BLaER1 (cell line): ENCODE measurements around the gene MTUS2.

ENCODE experiments used
- H3K27ac ChIP-seq: shearing (Covaris generic); formaldehyde crosslinking; 2 replicates; pipeline ENCODE4 v1.8.1; 2022
- H3K27me3 ChIP-seq: shearing (Covaris generic); formaldehyde crosslinking; 2 replicates; pipeline ENCODE4 v1.8.1; 2022
- H3K36me3 ChIP-seq: shearing (Covaris generic); formaldehyde crosslinking; 2 replicates; pipeline ENCODE4 v1.8.1; 2022
- H3K4me1 ChIP-seq: shearing (Covaris generic); formaldehyde crosslinking; 2 replicates; pipeline ENCODE4 v1.8.1; 2022
- H3K4me2 ChIP-seq: shearing (Covaris generic); formaldehyde crosslinking; 2 replicates; pipeline ENCODE4 v1.8.1; 2022
- H3K4me3 ChIP-seq: shearing (Covaris generic); formaldehyde crosslinking; 2 replicates; pipeline ENCODE4 v1.8.1; 2022
- H3K9ac ChIP-seq: shearing (Covaris generic); formaldehyde crosslinking; 2 replicates; pipeline ENCODE4 v1.8.1; 2022
- H3K9me3 ChIP-seq: shearing (Covaris generic); formaldehyde crosslinking; 2 replicates; pipeline ENCODE4 v1.8.1; 2022
- H4K20me1 ChIP-seq: shearing (Covaris generic); formaldehyde crosslinking; 2 replicates; pipeline ENCODE4 v1.8.1; 2022
- Cebpa-rat ChIP-seq: shearing (Covaris generic); IDR thresholded peaks from 2 replicates; pipeline ENCODE4 v1.8.1; 2022

MTUS2 gene

DNA sequence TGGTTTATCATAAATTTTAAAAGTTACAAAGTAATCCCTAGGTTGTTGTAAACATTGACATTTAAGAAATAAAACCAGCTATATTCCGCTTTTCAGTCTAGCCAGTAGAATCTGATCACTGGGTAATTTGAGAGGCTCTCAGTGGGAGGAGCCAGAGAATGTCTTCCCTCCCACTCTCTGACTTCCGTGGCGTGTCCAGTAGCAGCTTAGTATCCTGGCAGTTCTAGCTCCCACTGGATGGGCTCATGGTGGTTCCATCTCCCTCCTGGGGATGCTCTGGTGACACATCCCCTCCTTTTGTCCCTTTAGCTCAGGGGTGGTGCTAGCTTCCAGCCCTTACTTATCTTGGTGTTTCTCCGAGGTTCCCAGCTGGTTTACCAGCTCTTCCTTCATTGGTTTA lies 34.5 kb downstream of the MTUS2 start:
- Histone ChIP-seq H3K4me2 (no peak overlapping the region), H3K4me3 (no peak overlapping the region), H3K27me3 (no peaks in the 10 kb centered on the region), H3K36me3 (no peaks in the 10 kb centered on the region), H4K20me1 (no peaks in the 10 kb centered on the region), H3K27ac (no peak overlapping the region), H3K9ac (no peak overlapping the region), H3K9me3 (no peaks in the 10 kb centered on the region), H3K4me1 (peaks cover 11% of the 10 kb centered on the region)
- no peak for TF ChIP-seq Cebpa-rat

DNA sequence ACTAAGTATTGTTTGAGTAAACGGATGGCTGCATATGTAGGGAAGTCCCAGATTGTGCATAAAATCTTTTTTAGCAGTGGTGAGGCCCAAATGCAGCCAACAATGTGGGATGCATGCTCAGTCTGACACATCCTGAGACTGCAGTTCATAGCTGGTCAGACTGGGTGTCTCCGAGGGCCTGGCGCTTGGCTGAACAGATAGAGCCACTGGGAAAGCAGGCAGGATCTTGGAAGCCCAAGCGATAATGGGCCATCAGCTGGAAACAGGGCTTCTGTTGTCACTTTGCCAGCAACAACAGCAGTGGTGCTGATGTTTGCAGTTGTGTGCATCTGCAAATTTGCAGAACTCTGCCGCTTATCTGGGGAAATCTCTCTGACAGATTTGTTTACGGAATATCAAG lies 36.1 kb downstream of the MTUS2 start:
- Histone ChIP-seq H3K9me3 (no peaks in the 10 kb centered on the region), H3K4me2 (no peak overlapping the region), H3K36me3 (no peaks in the 10 kb centered on the region), H3K4me3 (no peak overlapping the region), H3K27me3 (no peaks in the 10 kb centered on the region), H4K20me1 (no peaks in the 10 kb centered on the region), H3K4me1 (no peaks in the 10 kb centered on the region), H3K27ac (no peak overlapping the region), H3K9ac (no peak overlapping the region)
- no peak for TF ChIP-seq Cebpa-rat

GRCh38 chr13:28859069-28859468 lies 38.9 kb downstream of the MTUS2 start:
- Histone ChIP-seq H3K27ac (no peak overlapping the region), H3K27me3 (no peaks in the 10 kb centered on the region), H3K4me3 (no peak overlapping the region), H3K9me3 (no peaks in the 10 kb centered on the region), H3K4me1 (no peaks in the 10 kb centered on the region), H3K9ac (no peak overlapping the region), H3K36me3 (no peaks in the 10 kb centered on the region), H4K20me1 (no peaks in the 10 kb centered on the region), H3K4me2 (no peak overlapping the region)
- no peak for TF ChIP-seq Cebpa-rat

DNA sequence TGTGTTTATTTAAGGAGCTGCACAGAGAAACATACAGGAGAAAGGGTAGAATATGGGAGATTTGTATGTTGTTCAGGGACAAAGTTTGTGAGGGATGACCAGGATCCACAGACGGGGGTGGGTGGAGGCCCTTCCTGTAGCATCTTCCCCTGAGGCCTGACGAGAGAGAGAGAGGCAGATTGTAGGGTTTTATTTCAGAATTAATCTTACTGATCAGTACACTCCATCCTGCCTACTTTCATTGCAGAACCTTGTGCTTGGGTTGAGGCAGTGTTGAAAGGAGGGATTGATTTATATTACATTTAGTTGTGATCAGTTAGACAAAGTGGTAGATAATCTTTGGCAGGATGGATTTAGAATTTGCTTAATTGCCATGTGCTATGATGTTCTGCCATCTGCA lies 39.6 kb downstream of the MTUS2 start:
- TF ChIP-seq Cebpa-rat, result no peak
- H3K9me3 ChIP-seq, result no peaks in the 10 kb centered on the region
- no peaks in the 10 kb centered on the region for H3K27me3 ChIP-seq
- H4K20me1 ChIP-seq, result no peaks in the 10 kb centered on the region
- H3K9ac ChIP-seq, result no peak overlapping the region
- no peak overlapping the region for H3K27ac ChIP-seq
- no peak overlapping the region for H3K4me3 ChIP-seq
- H3K36me3 ChIP-seq, result no peaks in the 10 kb centered on the region
- no peak overlapping the region for H3K4me2 ChIP-seq
- no peaks in the 10 kb centered on the region for H3K4me1 ChIP-seq

DNA sequence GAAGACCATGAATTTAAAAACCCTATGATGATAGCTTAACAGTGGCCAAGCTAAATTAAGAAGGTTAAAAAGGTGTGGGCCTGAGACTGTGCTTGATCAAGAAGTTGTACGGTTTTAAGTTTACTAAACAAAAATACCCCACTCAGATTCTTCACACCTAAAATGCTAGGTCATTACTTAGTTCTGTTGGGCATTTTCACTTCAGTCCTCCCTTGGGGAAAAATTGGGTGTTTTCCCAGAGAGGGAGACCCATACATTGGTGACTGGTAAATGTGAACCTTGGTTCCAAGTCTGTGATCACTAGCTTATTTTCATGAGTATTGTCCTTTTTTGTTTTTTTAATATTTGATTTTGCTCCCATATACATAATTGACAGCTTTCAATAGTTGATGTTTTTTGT lies 44.4 kb downstream of the MTUS2 start:
- no peak overlapping the region for H3K9ac ChIP-seq
- no peaks in the 10 kb centered on the region for H3K27me3 ChIP-seq
- no peaks in the 10 kb centered on the region for H4K20me1 ChIP-seq
- H3K27ac ChIP-seq, result no peak overlapping the region
- no peaks in the 10 kb centered on the region for H3K36me3 ChIP-seq
- H3K4me2 ChIP-seq, result no peak overlapping the region
- TF ChIP-seq Cebpa-rat, result no peak
- H3K9me3 ChIP-seq, result no peaks in the 10 kb centered on the region
- no peak overlapping the region for H3K4me3 ChIP-seq
- no peaks in the 10 kb centered on the region for H3K4me1 ChIP-seq

DNA sequence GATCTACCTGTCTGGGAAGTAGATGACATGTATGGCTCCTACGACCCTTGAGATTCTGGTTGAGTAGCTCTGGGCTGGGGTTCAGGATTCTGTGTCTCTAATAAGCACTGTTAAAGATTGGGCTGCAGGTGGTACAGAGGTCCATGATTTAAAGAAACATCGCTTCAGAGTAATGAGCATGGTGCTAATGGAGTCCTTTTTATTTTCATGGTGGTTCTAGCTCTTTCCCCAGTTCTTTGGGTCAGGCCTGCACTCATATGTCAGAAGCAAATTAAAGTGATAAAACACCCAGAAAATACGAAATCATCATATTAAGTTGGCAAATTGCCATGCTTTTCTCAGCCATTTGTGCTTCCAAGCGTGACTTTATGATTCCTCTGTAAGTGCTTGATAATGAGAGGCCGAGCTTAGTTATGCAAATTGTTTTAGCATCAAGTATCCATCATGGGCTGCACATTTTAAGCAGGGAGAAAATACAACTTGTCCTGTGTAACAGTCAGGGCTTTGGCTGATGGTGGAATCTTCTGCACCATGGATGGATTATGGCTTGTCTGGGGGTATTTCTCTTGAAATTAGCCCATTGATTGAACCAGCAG lies 45.1 kb downstream of the MTUS2 start:
- Histone ChIP-seq H3K9ac (no peak overlapping the region), H3K27ac (no peak overlapping the region), H4K20me1 (no peaks in the 10 kb centered on the region), H3K4me1 (no peaks in the 10 kb centered on the region), H3K36me3 (no peaks in the 10 kb centered on the region), H3K4me2 (no peak overlapping the region), H3K27me3 (no peaks in the 10 kb centered on the region), H3K9me3 (no peaks in the 10 kb centered on the region), H3K4me3 (no peak overlapping the region)
- TF ChIP-seq Cebpa-rat, result no peak

DNA sequence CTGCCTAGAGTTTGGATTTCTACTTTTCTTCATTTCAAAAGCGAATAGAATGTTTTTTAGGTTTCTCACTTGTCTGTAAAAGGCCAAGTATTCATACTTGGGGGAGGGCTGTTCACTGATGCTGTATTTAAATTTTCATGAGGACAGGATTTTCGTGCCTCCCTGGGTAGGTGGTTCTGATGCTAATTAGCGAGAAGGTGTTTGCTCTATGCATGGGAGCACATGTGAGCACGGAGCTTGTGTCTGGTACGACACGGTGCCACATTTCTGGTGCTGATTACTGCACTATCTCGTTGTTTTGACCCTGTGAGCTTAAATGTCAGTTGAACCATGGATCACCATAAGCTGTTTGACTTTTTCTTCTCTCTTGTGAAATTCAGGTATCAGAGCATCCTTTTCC lies 45.8 kb downstream of the MTUS2 start:
- no peak overlapping the region for H3K4me3 ChIP-seq
- no peak overlapping the region for H3K9ac ChIP-seq
- H3K4me2 ChIP-seq, result no peak overlapping the region
- H3K27me3 ChIP-seq, result no peaks in the 10 kb centered on the region
- H3K9me3 ChIP-seq, result no peaks in the 10 kb centered on the region
- H3K27ac ChIP-seq, result no peak overlapping the region
- no peak for TF ChIP-seq Cebpa-rat
- no peaks in the 10 kb centered on the region for H3K36me3 ChIP-seq
- no peaks in the 10 kb centered on the region for H3K4me1 ChIP-seq
- no peaks in the 10 kb centered on the region for H4K20me1 ChIP-seq

GRCh38 chr13:28866932-28867331 lies 46.8 kb downstream of the MTUS2 start:
- Histone ChIP-seq H3K36me3 (no peaks in the 10 kb centered on the region), H3K27ac (no peak overlapping the region), H3K4me1 (no peaks in the 10 kb centered on the region), H3K4me2 (no peak overlapping the region), H3K9ac (no peak overlapping the region), H4K20me1 (no peaks in the 10 kb centered on the region), H3K9me3 (peaks cover 3% of the 10 kb centered on the region; the same call in 1 of the 2 replicates), H3K27me3 (no peaks in the 10 kb centered on the region), H3K4me3 (no peak overlapping the region)
- no peak for TF ChIP-seq Cebpa-rat

DNA sequence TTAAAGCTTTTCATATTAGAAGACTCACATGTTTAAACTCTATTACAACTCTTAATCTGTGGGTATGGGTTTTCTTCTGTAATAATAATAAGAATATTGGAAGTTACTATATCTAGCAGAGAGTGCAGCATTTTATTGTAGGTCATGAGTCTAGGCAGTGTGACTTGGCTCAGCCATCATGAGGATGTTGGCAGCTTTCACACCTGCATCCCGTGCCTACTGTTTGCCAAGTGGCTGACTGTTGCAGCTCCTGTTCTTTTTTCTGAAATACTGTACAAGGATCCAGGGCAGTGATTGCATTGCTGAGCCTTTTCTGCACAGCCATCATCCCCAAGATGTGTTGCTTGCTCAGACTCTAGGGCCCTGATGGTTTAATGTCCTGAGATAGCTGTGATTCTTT lies 47.4 kb downstream of the MTUS2 start:
- Histone ChIP-seq H3K4me3 (no peak overlapping the region), H3K27me3 (no peaks in the 10 kb centered on the region), H3K27ac (no peak overlapping the region), H3K9ac (no peak overlapping the region), H3K9me3 (peaks cover 8% of the 10 kb centered on the region), H3K4me1 (no peaks in the 10 kb centered on the region), H4K20me1 (no peaks in the 10 kb centered on the region), H3K36me3 (no peaks in the 10 kb centered on the region), H3K4me2 (no peak overlapping the region)
- TF ChIP-seq Cebpa-rat, result no peak

- Histone ChIP-seq H3K36me3 (no peaks in the 10 kb centered on the region), H3K4me3 (no peak overlapping the region), H3K27ac (no peak overlapping the region), H3K9ac (no peak overlapping the region), H3K9me3 (peaks cover 13% of the 10 kb centered on the region), H3K27me3 (no peaks in the 10 kb centered on the region), H3K4me2 (no peak overlapping the region), H4K20me1 (no peaks in the 10 kb centered on the region), H3K4me1 (no peaks in the 10 kb centered on the region)
- TF ChIP-seq Cebpa-rat, result no peak
Measured at GRCh38 chr13:28872427-28873176, 52.5 kb downstream of the MTUS2 start.
